WI38 (cell line): ENCODE data around the gene SLC25A30.

Experiments
- H3K4me3 ChIP-seq: 2 replicates; pipeline ENCODE4 v1.5.1; 2011; ENCODE audit warnings: low read depth, mild to moderate bottlenecking, control low read depth, low read length
- TF ChIP-seq, protein P1 (sequence below): IDR thresholded peaks from 2 replicates; pipeline ENCODE4 v1.5.1; 2012; ENCODE audit warnings: low read depth, mild to moderate bottlenecking, control low read depth, low read length

Gene SLC25A30

DNA sequence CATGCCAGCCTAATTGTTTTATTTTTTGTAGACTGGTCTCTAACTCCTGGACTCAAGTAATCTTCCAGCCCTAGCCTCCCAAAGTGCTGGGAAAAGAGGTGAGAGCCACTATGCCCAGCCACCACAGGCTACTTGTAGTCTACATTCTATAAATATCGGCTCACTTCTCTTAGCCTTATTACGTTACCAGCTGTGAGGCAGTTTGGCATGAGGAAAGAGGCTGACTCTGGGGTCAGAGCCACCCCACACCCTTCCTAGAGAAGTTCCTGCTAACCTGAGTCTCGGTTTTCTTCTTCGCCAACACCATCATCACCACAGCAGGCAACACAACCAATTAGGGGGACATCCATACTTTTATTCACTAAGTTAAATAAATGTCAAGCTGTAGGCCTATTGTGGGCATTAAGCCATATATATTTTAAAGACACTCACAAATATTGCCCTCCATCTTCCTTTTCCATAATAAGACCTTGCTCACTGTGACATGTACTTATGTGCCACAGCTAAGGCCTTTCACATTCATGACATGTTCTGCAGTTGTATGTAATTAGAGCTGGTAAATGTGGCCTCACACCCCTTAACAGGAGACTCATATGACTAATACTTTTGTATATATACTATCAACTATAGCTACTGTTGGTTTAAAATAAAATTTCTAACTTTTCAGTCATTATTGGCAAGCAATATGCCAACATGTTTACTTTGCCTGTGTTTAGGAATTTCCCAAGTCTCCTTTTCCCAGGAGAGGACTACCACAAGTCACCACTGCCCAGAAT is 5.7 kb downstream of the SLC25A30 start:
- TF ChIP-seq, protein P1, sequence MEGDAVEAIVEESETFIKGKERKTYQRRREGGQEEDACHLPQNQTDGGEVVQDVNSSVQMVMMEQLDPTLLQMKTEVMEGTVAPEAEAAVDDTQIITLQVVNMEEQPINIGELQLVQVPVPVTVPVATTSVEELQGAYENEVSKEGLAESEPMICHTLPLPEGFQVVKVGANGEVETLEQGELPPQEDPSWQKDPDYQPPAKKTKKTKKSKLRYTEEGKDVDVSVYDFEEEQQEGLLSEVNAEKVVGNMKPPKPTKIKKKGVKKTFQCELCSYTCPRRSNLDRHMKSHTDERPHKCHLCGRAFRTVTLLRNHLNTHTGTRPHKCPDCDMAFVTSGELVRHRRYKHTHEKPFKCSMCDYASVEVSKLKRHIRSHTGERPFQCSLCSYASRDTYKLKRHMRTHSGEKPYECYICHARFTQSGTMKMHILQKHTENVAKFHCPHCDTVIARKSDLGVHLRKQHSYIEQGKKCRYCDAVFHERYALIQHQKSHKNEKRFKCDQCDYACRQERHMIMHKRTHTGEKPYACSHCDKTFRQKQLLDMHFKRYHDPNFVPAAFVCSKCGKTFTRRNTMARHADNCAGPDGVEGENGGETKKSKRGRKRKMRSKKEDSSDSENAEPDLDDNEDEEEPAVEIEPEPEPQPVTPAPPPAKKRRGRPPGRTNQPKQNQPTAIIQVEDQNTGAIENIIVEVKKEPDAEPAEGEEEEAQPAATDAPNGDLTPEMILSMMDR: no peak
- no peak overlapping the region for H3K4me3 ChIP-seq

DNA sequence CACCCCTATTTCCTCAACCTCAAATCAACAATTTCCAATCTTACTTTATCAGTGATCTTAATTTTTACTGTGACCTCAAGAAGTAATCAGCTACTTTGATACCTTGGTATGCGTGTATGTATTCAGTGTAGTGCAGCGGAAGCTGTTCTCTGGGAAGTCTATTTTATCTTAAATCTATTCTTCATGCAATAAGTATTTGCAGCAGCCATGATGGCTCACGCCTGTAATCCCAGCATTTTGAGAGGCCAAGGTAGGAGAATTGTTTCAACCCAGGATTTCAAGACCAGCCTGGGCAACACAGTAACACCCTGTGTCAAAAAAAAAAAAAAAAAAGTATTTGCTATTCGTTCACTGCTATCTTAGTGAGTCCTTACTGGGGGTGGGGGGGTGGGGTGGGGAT is 6.5 kb downstream of the SLC25A30 start:
- H3K4me3 ChIP-seq: no peak overlapping the region
- TF ChIP-seq, protein P1: no peak

DNA sequence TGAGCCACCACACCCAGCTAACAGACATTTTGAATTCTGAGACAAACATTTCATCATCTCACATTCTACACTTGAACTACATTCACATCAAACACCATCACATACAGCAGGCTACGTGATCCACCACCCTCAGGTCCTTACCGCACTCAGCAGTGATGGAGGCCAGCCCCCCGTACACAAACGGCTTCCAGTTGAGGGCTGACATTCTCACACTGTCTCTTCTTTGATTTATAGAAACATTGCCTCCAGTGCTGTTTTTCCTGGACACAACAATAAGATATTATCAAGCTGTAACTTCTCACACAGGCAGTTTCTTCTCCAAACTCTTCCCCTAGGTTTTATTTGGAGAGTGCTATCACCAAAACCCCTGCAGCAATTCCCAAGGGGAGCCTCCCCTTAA is 7.0 kb downstream of the SLC25A30 start:
- H3K4me3 ChIP-seq: no peak overlapping the region
- TF ChIP-seq, protein P1: no peak

DNA sequence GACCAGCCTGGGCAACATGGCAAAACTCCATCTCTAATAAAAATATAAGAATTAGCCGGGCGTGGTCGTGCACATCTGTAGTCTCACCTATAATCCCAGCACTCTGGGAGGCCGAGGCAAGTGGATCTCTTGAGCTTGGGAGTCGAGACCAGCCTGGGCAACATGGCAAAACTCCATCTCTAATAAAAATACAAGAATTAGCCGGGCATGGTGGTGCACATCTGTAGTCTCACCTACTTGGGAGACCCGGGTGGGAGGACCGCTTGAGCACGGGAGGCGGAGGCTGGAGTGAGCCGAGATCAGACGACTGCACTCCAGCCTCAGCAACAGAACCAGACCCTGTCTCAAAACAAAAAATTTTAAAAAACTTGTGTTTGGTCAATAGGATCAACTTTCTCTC is 7.7 kb downstream of the SLC25A30 start:
- no peak overlapping the region for H3K4me3 ChIP-seq
- TF ChIP-seq, protein P1: no peak

DNA sequence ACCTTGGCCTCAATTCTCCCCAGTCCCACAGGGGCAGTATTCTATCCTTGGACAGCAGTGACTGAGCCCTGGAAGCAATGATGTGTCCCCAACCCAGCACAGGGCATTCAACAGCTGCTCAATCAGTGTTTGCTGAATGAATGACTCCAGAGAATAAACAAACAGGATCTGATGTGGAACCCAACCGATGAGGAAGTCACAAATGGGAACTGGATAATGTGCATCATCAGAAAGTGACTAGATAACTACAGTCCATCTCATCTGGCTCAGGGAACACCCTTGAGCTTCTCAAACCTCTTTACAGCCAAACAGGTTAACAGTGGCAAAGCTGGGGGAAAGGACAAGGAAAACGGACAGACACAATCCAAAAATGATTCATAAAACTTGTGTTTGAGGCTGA is 8.2 kb downstream of the SLC25A30 start:
- TF ChIP-seq, protein P1: no peak
- H3K4me3 ChIP-seq: no peak overlapping the region

DNA sequence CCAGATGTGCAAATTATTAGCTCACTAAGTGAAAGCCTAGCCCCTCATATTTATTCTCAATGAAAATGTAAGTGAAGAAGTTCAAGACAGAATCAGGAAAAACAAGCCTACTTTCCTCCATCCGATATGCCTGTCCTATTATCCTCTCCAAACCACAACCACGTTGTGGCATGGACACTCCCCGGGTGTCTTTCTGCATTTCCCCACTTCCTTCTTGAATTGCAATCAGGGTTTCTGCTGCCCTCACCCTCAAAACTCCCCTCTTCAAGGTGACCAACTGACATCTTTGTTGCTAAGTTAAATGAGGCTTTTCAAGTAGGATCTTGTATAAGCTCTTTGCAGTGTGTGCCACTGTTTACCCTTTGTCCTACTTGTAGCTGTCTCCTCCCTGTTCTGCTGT is 11.8 kb downstream of the SLC25A30 start:
- H3K4me3 ChIP-seq: no peak overlapping the region
- TF ChIP-seq, protein P1: no peak

DNA sequence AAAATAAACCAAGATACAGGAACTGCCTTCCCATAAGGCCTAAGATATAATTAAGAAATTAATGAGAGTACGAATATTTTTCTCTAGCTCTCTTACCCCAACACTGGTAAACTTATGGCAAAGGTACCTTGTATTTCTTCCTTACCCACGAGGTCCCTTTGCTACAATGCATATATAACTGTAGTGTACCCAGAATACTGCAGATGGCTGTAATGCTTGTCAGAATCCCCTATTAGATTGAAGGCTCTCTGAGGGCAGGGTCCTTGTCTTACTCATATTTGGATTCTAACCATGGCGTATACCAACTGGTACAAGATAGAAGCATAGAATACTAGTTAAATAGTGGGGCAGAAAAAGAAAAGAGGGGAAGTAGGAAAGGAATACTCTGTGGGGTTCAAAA is 15.1 kb downstream of the SLC25A30 start:
- TF ChIP-seq, protein P1: no peak
- no peak overlapping the region for H3K4me3 ChIP-seq
